ENCODE measurements around the gene PER1. TPM values are rescaled to one million over a fixed set of nuclear protein-coding genes. Genes with fewer than 3 reads are reported as not detected.

PER1 gene
- total and polyA plus RNA-seq, 2 of the 4 experiments (the other 2 are of a cell fraction), result 3.4 to 10.5 TPM

GRCh38 chr17:8138374-8138671 is 13.9 kb downstream of the PER1 start (continued):
- TF ChIP-seq CHD1 (IDR thresholded peaks at IDR 0.05; ENCODE audit: low read depth, low read length), result no peak
- TF ChIP-seq ELK1 (IDR thresholded peaks at IDR 0.05; ENCODE audit: borderline replicate concordance, low read depth, low read length), result no peak
- TF ChIP-seq MXI1 (IDR thresholded peaks at IDR 0.05; ENCODE audit: borderline replicate concordance, low read depth, low read length), result no peak

GRCh38 chr17:8137645-8138373 is 14.4 kb downstream of the PER1 start:
- ATAC-seq (ENCODE audit: low read depth) (no peak), DNase-seq (no peak)
- no peak overlapping the region for H2BK15ac ChIP-seq (ENCODE audit: low read depth, low read length)
- H2AK9ac ChIP-seq (replicated peaks; ENCODE audit: low read depth, low read length, poor library complexity), result no peak overlapping the region
- peaks cover 10% of the 10 kb centered on the region for H3K9me1 ChIP-seq (ENCODE audit: insufficient read depth, low read length)
- H3K14ac ChIP-seq (replicated peaks; ENCODE audit: low read depth, low read length), result peak overlapping the region; percentile 26
- H3K27me3 ChIP-seq (ENCODE audit: control insufficient read depth, insufficient read depth, low read length), result no peaks in the 10 kb centered on the region
- no peak overlapping the region for H2BK120ac ChIP-seq (ENCODE audit: low read depth, low read length)
- H4K8ac ChIP-seq (ENCODE audit: low read depth in 2 of 2, low read length in 2 of 2), result no peak overlapping the region; a peak in 1 of 4 replicates
- H4K91ac ChIP-seq (ENCODE audit: insufficient read depth, low read depth, low read length), result no peak overlapping the region
- 36% methylated on average over 12 of the region's 21 CpGs; no CpG with 5 or more reads in 1 of the 2 experiments for WGBS, 2 experiments (ENCODE audit: extremely low coverage in 2 of 2, insufficient read length in 1 of 2)
- no peak overlapping the region for H2BK5ac ChIP-seq (ENCODE audit: low read depth, low read length, poor library complexity, severe bottlenecking)
- POLR2A ChIA-PET (ENCODE audit: unreplicated experiment), result interaction anchor here (0.6 to 1.0 kb wide), 3 partner anchors 35 to 52 kb away, joined by 3 to 6 read pairs (median 5); partner anchors contain the start of gene BORCS6
- peaks cover 8% of the 10 kb centered on the region for H4K20me1 ChIP-seq (ENCODE audit: insufficient read depth, low read length)
- peaks cover 13% of the 10 kb centered on the region for H3K36me3 ChIP-seq (ENCODE audit: control insufficient read depth, insufficient read depth, low read length)
- H3K4me3 ChIP-seq (ENCODE audit: insufficient read depth, low read depth, low read length), result peak overlapping the region; percentile 33; the same call in 1 of the 2 replicates
- dilution Hi-C loops (cut with HindIII; ENCODE audit: low sequenced_read_pairs, unreplicated experiment), result no loop called here
- no peaks in the 10 kb centered on the region for H3K9me3 ChIP-seq (ENCODE audit: control insufficient read depth, insufficient read depth, low read length)
- intact Hi-C loops (cut with micrococcal nuclease), result loop anchor here (1.0 to 5.0 kb wide), 5 partner anchors 13 to 162 kb away; no protein-coding TSS in a partner anchor
- no peak overlapping the region for H4K5ac ChIP-seq (ENCODE audit: low read depth, low read length)
- CTCF ChIA-PET, result interaction anchor here (0.6 to 4.6 kb wide), 9 partner anchors 18 to 182 kb away, joined by 3 to 24 read pairs (median 4); no protein-coding TSS in a partner anchor
- H2AK5ac ChIP-seq (ENCODE audit: low read depth, low read length), result no peak overlapping the region
- H2AFZ ChIP-seq (replicated peaks; ENCODE audit: low read length, poor library complexity), result peak overlapping the region; percentile 83
- no peak overlapping the region for H2BK20ac ChIP-seq (ENCODE audit: low read depth, low read length)
- in situ Hi-C loops (cut with MboI; ENCODE audit: low sequenced_read_pairs), result no loop called here
- peaks cover 4% of the 10 kb centered on the region for H3K4me1 ChIP-seq (ENCODE audit: control insufficient read depth, insufficient read depth, low read length)
- peak overlapping the region; percentile 29; the same call in 1 of the 2 replicates for H3K23ac ChIP-seq (ENCODE audit: low read depth, low read length)
- no peak overlapping the region for H3K4ac ChIP-seq (ENCODE audit: low read depth, low read length)
- H3K18ac ChIP-seq (ENCODE audit: low read depth, low read length), result no peak overlapping the region
- TF ChIP-seq SMC3 (IDR thresholded peaks at IDR 0.05; ENCODE audit: low read depth, low read length), result no peak
- 0 out of 2 replicates have a peak, but pooled peaks have one; percentile 33 for TF ChIP-seq POLR2A (IDR thresholded peaks at IDR 0.05; ENCODE audit: low read depth, low read length)
- peak overlapping the region; percentile 1; the same call in 1 of the 2 replicates for H3K9ac ChIP-seq (ENCODE audit: low read depth, low read length)
- no peak overlapping the region for H3K27ac ChIP-seq (ENCODE audit: insufficient read depth, low read length)
- no peaks in the 10 kb centered on the region for H3K79me1 ChIP-seq (ENCODE audit: low read depth in 1 of 2, low read length in 2 of 2)
- H3K4me2 ChIP-seq (ENCODE audit: low read depth, low read length), result peak overlapping the region; percentile 86
- no peak overlapping the region for H3K56ac ChIP-seq (ENCODE audit: extremely low read depth, insufficient read depth, low read length)
- no TSS peak for BruUV-seq (replicated peaks)

All from IMR-90 (cell line).